Colon (tissue), 2 donors: ENCODE data around the gene STAT1.
"Not testable (repeated sequence)": the region's sequence is repeated elsewhere in the genome, so short reads cannot be mapped to it uniquely, and the experiment has no call there.

Experiments used
- FAIRE-seq: peaks from 2 replicates; lab custom pipeline; 2012; peaks lifted over from hg19 to GRCh38; lab: Jason Lieb, UNC
- donor health status: control.
- donor health status: control.

STAT1 gene

GRCh38 chr2:190981733-190982132 is 32.2 kb downstream of the STAT1 start:
- FAIRE-seq, result no peak

GRCh38 chr2:190981333-190981732 is 32.6 kb downstream of the STAT1 start:
- no peak for FAIRE-seq

- FAIRE-seq, result no peak
These were observed 33.3 kb downstream of the STAT1 start for GRCh38 chr2:190980630-190981209.

- no peak for FAIRE-seq
These were observed 33.9 kb downstream of the STAT1 start for GRCh38 chr2:190979906-190980629.

- no peak for FAIRE-seq
These were observed 35.5 kb downstream of the STAT1 start for GRCh38 chr2:190978389-190979053.

GRCh38 chr2:190977505-190977904 is 36.5 kb downstream of the STAT1 start:
- FAIRE-seq, result no peak

GRCh38 chr2:190976521-190976920 is 37.5 kb downstream of the STAT1 start:
- FAIRE-seq, result no peak

GRCh38 chr2:190974629-190975361 is 39.2 kb downstream of the STAT1 start:
- no peak for FAIRE-seq

- FAIRE-seq, result no peak
These were observed 40.0 kb downstream of the STAT1 start for GRCh38 chr2:190973726-190974628.

- no peak for FAIRE-seq
These were observed 40.7 kb downstream of the STAT1 start for GRCh38 chr2:190973262-190973661.

GRCh38 chr2:190972846-190973245 is 41.1 kb downstream of the STAT1 start:
- no peak for FAIRE-seq

- FAIRE-seq, result no peak
These were observed 41.8 kb downstream of the STAT1 start for GRCh38 chr2:190972213-190972612.

- FAIRE-seq, result no peak
These were observed 43.0 kb downstream of the STAT1 start for GRCh38 chr2:190970873-190971506.

- FAIRE-seq, result no peak
These were observed 43.8 kb downstream of the STAT1 start for GRCh38 chr2:190970160-190970559.

GRCh38 chr2:190968522-190968921 is 45.4 kb downstream of the STAT1 start:
- no peak for FAIRE-seq

GRCh38 chr2:190965580-190966222 is 48.3 kb downstream of the STAT1 start:
- no peak for FAIRE-seq

- no peak for FAIRE-seq
These were observed 49.7 kb downstream of the STAT1 start for GRCh38 chr2:190964170-190964795.

GRCh38 chr2:190963088-190963487 is 50.9 kb downstream of the STAT1 start:
- no peak for FAIRE-seq

GRCh38 chr2:190961918-190962487 is 52.0 kb downstream of the STAT1 start:
- FAIRE-seq, result no peak

GRCh38 chr2:190961117-190961516 is 52.9 kb downstream of the STAT1 start:
- not testable (repeated sequence) for FAIRE-seq
